Brain microvascular endothelial cell (primary cell): Measurements from ENCODE around the gene TFAP2D.

Experiments
- DNase-seq: peaks from one replicate; pipeline ENCODE4 v3.0.0-alpha.2; 2020
- H3K27ac ChIP-seq: fragments of 250-450 bp; sonication (Bioruptor Pico); 2 replicates; pipeline ENCODE4 v1.5.1; 2020; ENCODE audit warnings: mild to moderate bottlenecking, moderate library complexity
- H3K27me3 ChIP-seq: fragments of 250-450 bp; sonication (Bioruptor Pico); replicated peaks from 2 replicates; pipeline ENCODE4 v1.5.1; 2020; ENCODE audit warnings: mild to moderate bottlenecking
- H3K36me3 ChIP-seq: fragments of 250-450 bp; sonication (Bioruptor Pico); replicated peaks from 2 replicates; pipeline ENCODE4 v1.5.1; 2020; ENCODE audit warnings: mild to moderate bottlenecking
- H3K4me3 ChIP-seq: 2 replicates; pipeline ENCODE4 v1.5.1; 2011; ENCODE audit warnings: low read depth, mild to moderate bottlenecking, control low read depth, low read length, moderate library complexity
- CTCF ChIP-seq: IDR thresholded peaks from 2 replicates; pipeline ENCODE4 v1.5.1; 2011; ENCODE audit warnings: low read depth, mild to moderate bottlenecking, moderate library complexity, low read length, control low read depth, inconsistent platforms; ENCODE audit errors: missing control alignments
- in situ Hi-C: cut with HindIII; loops from 2 replicates; pipeline ENCODE4 v1.10.0; 2017; ENCODE audit warnings: low sequenced_read_pairs, low pct_ligation_motif_present

Gene TFAP2D

GRCh38 chr6:50815436-50816114, 102.2 kb downstream of the TFAP2D start:
- peak overlapping the region; percentile 58 for H3K4me3 ChIP-seq
- DNase-seq = peak; percentile 24
- peaks cover 22% of the 10 kb centered on the region for H3K27me3 ChIP-seq
- in situ Hi-C loops = no loop called here
- H3K36me3 ChIP-seq = no peaks in the 10 kb centered on the region
- no peak overlapping the region for H3K27ac ChIP-seq
- peak; percentile 57 for TF ChIP-seq CTCF

GRCh38 chr6:50816115-50816675, 102.9 kb downstream of the TFAP2D start:
- TF ChIP-seq CTCF = peak; percentile 82
- peak; percentile 60 for DNase-seq
- H3K36me3 ChIP-seq = no peaks in the 10 kb centered on the region
- in situ Hi-C loops = no loop called here
- H3K27ac ChIP-seq = no peak overlapping the region
- peak overlapping the region; percentile 58 for H3K4me3 ChIP-seq
- H3K27me3 ChIP-seq = peaks cover 28% of the 10 kb centered on the region

- in situ Hi-C loops = no loop called here
- no peak for TF ChIP-seq CTCF
- DNase-seq = no peak
- Histone ChIP-seq H3K27me3 (peaks cover 35% of the 10 kb centered on the region), H3K4me3 (no peak overlapping the region), H3K36me3 (no peaks in the 10 kb centered on the region), H3K27ac (no peak overlapping the region)
These were observed 103.8 kb downstream of the TFAP2D start for GRCh38 chr6:50816947-50817645.

GRCh38 chr6:50817646-50817950, 104.3 kb downstream of the TFAP2D start:
- in situ Hi-C loops = no loop called here
- no peak for DNase-seq
- no peaks in the 10 kb centered on the region for H3K36me3 ChIP-seq
- no peak for TF ChIP-seq CTCF
- H3K27ac ChIP-seq = no peak overlapping the region
- H3K27me3 ChIP-seq = peaks cover 38% of the 10 kb centered on the region
- no peak overlapping the region for H3K4me3 ChIP-seq

- in situ Hi-C loops = no loop called here
- DNase-seq = no peak
- no peak for TF ChIP-seq CTCF
- H3K4me3 ChIP-seq = no peak overlapping the region
- no peaks in the 10 kb centered on the region for H3K36me3 ChIP-seq
- peaks cover 38% of the 10 kb centered on the region for H3K27me3 ChIP-seq
- H3K27ac ChIP-seq = no peak overlapping the region
These were observed 104.7 kb downstream of the TFAP2D start for GRCh38 chr6:50818020-50818419.
